Hepatic stellate cell (primary cell): ENCODE results near the gene DPP6.

ENCODE experiments used
- DNase-seq: peaks from one replicate; pipeline ENCODE4 v3.0.0; 2011; ENCODE audit warnings: low spot score

The DPP6 gene

DNA sequence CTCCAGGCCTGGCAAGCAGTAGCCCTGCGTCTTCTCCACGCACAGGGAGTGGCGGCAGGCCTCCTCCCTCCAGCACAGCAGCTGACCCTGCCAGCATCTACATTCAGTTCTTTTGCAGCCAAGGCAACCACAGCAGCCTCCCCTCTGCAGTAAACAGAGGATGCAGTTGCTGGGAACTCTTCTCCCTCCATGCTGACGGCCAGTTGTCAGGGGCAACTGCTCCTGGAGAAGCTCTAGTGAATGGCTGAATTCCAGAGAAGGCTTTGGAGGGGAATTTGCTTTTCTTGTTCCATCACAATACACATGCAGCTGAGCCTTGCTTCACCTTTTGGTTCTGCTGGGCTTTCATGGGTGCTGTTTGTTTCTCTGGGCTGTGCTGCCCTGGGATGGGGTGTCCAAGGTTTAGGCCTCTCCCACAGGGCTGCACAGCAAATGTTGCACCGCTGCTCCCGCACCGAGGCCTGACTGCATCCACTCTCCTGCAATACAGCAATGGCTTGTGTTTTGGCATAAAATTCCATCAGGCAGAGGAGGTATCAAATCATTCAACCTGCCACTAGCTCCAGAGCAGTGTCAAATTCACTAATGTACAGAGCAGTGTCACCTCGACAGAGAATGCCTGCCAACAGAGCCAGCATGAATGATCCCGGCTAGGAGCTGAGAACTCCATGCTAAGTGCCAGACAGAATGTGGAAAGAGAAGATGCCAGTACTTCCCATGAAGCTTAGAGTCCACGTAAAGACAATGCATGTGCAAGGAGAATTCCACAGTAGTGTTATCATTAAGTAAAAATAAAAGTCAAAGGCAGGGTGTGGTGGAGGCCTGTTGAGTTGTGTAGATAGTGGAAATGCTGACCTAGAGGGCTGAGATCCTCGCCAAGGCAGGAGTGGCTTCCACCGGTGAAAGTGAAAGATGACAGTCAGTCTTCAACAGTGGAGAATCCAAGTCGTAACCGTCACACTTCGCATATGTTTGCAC is 399.6 kb downstream of the DPP6 start:
- DNase-seq: no peak

DNA sequence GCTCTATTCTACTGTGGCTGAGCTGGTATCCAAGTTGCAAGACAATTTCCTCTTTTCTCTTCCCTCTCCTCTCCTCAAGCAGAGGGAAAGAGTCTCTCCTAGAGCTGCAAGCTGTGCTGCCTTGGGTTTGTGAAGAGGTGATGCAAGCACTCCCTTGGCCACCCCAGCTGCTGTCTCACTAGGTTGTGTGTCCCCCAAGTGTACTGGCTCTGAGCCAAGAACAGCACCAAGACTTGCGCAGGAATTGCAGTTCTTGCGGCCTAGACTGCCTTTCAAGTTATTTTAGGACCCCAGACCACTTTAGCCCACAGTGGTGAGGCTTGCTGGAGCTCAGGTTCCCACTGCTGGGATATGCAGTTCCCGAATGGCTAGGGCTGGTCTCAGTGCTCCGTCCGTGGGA is 411.6 kb downstream of the DPP6 start:
- DNase-seq: no peak

DNA sequence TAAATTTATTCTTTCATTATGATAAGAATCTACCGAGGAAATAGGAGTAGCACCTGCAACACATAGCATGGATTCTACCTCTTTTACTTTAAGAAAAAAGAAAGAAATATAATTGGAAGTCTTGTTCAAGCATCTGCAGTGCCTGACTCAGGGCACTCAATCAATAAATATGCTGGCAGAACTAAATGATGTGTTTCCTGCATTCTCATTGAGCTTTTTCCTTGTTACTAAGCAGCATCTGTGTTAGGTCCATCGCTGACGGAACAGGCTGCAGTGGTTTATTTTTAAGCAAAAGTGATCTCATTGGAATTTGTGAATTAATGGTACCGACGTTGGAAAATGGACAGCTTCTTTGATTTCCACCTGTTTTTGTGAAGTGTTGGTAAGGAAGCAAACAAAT is 417.5 kb downstream of the DPP6 start:
- DNase-seq: no peak

DNA sequence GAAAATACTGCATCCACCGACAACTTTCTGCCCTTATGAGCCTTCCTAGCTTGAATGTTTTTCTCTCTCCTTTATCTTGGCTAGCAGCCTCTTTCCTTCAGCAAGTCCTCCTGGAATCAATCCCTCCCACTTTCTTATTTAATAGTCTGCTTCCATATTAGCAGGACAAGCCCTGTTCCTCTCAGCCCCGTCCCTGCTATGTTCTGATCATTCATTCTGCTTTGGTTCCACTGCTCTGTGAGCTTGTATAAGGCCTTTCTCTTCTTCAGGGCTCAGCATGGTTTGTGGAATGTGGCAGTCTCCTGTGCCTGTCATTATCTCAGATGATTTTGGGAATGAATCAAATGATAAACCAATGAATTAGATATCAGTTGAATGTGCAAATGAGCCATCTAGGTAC is 420.1 kb downstream of the DPP6 start:
- DNase-seq: no peak

DNA sequence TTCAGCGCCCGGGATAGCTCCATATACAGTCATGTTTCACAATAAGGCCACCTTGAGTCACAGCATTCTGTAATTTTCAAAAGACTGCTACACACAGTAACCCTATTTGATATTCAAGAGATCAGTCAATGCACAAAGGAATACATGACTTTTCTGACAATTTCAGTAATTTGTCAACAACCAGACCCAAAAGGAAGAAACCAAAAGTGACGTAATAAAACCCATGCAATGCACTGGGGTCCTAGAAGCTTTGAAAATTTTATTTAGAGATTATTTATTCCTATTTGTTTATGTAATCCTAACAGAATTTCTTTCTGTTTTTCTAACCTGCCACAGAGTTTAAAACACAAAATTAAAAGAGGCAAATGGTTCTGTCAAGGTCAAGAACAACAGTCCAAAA is 421.2 kb downstream of the DPP6 start:
- no peak for DNase-seq

- DNase-seq: no peak
Measured at GRCh38 chr7:154474903-154475520, 422.8 kb downstream of the DPP6 start.

- DNase-seq: no peak
Measured at GRCh38 chr7:154475864-154476263, 423.7 kb downstream of the DPP6 start.

DNA sequence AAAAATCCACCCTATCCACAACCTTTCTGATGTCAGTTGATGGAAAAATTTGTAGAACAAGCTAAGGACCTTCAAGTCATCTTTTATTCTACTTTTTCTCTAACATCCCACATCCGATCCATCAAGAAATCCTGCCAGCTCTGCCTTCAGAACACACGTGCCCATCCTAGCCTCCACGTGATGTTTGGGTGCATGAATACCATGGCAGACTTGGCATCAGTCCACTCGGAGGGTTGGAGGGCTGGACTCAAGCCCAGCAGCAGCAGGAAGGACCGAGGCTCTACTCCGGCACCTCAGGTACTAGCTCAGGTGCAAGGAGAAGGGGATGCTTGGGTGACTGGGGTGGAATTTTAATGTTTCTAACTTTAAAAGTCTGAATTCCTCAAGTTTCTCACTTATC is 428.6 kb downstream of the DPP6 start:
- no peak for DNase-seq

- DNase-seq: no peak
Measured at GRCh38 chr7:154482863-154483262, 430.7 kb downstream of the DPP6 start.

DNA sequence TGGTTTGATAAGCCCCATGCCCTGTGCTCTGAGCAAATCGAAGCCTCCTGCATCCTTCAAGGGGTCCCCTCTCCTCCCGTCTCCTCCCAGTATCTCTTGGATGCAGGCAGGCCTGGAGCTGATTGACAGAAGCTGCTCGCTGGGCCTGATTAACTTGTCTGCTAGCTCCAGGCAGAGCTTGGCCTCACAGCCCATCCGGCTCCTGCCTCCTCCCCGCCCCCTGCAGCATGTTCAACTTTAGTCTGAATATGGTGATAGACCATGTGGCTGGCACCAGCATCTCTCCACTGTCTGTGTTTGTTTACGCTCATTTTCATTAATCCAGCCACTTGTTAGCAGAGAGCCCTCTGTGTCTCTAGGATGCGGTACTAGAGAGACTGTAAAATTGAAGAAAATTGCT is 432.2 kb downstream of the DPP6 start:
- DNase-seq: no peak

DNA sequence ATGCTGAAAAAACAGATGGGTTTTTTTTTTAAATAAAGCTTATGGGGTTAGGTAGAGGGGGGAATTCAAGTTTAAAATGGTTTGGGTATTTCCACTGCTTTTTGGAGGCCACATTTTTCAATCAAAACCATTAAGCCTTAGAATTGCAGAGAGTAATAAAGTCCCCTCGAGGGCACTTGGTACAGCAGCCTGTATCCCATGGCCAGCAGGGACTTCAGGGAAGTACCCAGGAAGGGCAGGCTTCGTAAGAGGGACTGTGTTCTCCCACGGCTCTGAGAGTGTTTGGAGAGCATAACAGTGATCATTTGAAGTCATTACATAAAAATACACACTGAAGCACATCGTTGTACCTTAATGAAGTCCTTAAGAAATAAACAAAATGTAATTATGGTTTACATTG is 432.7 kb downstream of the DPP6 start:
- no peak for DNase-seq

DNA sequence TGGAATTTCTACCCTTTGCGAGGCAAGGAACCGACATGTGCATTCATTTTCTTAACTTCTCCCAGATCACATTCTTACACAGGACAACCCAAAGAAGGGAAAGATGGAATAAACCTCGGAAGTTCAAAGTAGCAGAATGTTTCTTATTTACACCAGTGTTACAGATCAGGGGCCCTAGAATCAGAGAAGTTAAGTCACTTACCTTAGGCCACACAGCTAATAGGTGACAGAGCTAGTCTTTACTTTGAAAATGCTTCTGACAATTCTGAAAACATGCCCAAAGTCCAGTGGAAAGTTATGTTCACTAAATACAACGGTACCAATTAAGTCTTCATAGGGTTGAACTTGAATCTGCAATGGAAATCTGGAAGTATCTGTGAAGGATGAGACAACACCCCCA is 437.7 kb downstream of the DPP6 start:
- no peak for DNase-seq

DNA sequence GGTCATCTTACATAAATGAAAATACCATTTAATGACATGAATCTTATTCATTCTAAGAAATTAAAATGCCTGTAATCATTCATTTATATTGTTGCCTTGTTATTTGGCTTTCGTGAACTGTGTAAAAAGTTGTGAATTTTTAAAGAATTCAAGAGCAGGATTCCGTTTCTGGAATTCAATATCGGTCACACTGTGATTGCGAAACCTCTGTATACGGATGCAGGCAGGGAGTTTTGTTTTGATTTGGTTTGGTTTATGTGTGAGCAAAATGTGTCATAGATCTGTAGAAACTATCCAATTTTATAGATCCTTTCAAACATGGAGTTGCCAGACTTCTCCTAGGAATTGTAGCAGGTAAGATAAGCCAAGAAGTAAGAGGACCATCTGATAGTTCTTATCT is 441.4 kb downstream of the DPP6 start:
- DNase-seq: no peak

DNA sequence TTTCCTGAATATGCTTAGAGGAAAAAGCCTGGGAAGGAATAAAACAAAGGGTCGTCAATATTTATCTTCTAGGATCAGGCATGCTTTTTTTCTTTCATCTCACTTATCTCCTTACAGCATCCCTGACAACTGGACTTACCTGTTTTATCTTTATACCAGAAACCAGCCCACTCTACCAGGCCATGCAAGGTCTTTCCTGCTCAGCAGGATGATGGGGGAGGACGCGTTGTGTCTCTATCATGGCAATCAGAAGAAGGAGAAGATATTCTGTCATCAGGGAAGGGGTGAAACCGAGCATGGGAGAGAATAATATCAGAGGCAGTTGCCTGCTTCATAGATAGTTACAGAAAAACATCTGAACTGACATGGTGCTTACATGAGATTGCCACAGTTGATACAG is 445.6 kb downstream of the DPP6 start:
- DNase-seq: no peak

GRCh38 chr7:154503962-154504550 is 451.9 kb downstream of the DPP6 start:
- DNase-seq: no peak

GRCh38 chr7:154504918-154505317 is 452.7 kb downstream of the DPP6 start:
- DNase-seq: no peak

DNA sequence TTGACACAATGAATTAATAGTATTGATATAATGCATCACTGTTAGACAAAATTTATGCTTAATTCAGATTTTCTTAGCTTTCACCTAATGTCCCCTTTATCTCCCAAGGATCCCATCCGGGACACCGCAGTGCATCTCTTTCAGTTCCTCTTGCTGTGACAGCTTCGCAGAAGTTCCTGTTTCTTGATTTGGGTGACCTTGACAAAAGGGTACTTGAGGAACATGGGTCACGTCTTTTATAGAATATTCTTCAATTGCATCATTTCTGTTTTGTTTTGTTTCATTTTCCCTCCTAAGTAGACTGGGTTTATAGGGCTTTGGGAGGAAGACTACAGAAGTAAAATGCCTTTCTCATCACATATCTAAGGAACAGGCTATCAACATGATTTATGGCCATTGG is 453.2 kb downstream of the DPP6 start:
- no peak for DNase-seq

GRCh38 chr7:154509192-154509591 is 457.0 kb downstream of the DPP6 start:
- no peak for DNase-seq

- DNase-seq: no peak
Measured at GRCh38 chr7:154512121-154512833, 460.1 kb downstream of the DPP6 start.

DNA sequence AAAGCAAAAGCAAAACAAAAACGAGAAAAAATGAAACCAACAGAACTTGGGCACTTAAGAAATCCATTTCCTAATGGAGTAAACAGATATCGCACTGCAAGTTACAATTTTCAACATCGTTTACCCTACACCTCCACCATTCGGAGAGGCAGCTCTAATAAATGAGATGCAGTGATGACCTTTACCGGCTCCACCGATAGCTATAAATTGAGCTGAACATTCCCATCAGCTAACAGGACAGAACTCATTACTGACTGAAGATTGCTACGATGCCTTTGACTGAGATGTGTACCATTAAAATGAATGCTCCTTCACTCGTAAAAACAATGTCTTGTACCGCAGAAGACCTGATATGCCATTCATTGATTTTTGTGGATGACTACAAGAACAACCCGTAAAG is 465.6 kb downstream of the DPP6 start:
- DNase-seq: no peak

DNA sequence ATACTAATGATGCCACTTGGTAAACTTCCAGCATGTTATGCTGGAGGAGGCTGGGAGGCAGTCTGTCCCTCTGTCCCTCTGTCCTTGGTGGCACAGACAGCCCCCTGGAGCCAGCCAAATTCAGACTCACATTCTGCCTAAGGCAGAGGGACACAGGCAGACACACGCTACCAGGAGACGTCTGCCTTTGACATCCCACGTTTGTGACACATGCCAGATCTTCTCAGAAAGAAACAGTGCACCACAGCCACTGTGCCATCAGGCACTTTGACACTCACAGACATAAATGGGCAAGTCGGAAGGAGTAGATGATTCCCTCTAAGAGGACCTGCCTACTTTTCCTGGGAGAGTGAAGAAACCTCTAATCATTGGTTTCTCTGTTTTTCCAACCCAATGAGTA is 467.0 kb downstream of the DPP6 start:
- no peak for DNase-seq

GRCh38 chr7:154530136-154530535 is 477.9 kb downstream of the DPP6 start:
- no peak for DNase-seq

GRCh38 chr7:154532771-154533170 is 480.6 kb downstream of the DPP6 start:
- no peak for DNase-seq
